GM18517 (cell line): ENCODE measurements around the gene HAND1.

Experiments used
- ATAC-seq: cut with Tn5 transposase; IDR thresholded peaks from one replicate; pipeline ENCODE4 v1.9.1; 2021; ENCODE audit warnings: mild to moderate bottlenecking, moderate library complexity; ENCODE audit not compliant: unreplicated experiment

HAND1 gene

DNA sequence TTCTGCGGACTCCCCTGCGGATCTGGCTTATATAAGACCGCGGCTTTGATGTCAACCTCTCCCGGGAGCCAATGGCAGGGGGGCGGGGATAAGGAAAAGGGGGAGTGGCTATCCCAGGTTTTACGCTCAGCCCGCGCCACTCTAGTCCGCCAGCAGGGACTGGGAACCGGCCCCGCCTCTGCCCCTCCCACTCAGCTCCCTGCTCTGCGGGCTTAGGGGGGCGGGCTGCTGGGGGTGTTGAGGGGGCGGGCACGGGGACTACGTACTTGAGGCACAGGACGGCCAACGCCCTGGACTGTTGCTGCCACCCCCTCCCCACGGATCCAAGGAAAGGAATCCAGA is at the start of gene HAND1:
HAND1 (minus strand) TSS at position 4 of the 342 bp plus-strand sequence. CDS start 219 bp downstream, outside the sequence.
- no peak for ATAC-seq

DNA sequence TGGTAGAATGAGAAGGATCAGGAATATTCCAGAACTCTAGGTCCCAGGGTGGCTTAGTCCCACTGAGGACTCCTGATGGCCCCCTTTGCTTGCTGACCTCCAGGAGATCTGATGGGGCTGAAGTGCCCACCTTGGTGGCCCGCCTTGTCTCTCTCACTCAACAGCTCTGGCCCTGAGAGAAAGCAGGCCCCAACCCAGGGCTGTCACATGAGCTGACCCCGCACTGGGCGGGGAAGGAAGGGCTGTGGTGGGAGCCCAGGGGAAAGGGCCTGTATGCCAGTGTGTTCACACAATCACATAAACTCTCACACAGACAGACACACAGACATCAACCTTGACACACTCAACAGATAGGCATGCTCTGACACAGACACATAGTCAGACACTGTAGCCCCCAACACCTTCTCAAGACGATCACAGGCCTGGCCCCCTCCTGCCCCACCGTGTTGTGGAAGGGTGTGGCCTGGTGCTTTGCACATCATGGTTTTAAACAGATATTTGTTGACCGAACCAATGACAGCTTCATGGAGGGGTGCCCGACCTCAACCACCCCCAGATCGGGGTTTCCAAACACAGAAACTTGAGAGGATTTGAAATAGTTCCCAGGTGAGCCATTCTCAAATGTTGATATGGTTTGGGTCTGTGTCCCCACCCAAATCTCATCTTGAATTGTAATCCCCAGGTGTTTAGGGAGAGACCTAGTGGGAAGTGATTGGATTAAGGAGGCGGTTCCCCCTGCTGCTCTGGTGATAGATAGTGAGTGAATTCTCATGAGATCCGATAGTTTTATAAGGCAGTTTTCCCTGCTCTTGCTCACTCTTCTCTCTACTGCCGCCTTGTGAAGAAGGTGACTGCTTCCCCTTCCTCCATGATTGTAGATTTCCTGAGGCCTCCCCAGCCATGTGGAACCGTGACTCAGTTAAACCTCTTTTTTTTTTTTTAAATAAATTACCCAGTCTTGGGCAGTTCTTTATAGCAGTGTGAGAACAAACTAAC is 48.5 kb upstream of the HAND1 start:
- ATAC-seq, result no peak

DNA sequence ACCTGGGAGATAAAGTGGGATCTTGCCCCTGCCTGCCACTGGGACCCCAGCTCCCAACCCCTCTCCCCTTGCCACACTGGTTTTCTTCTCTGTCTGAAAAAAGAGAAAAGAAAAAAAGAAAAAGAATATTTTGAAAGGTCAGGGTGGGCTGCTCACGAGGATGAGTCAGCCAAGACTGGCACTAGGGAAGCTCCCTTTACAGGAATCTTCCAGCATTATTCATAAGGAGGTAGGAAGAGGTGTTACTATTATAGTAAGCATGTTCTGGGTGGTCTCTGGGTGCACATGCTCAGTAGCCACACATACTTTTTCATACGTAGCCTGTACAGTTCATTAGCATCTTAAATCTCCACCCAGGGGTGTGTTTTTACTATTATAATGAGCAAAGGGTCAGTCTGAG is 46.8 kb upstream of the HAND1 start:
- no peak for ATAC-seq

GRCh38 chr5:154524181-154524580 is 46.2 kb upstream of the HAND1 start:
- no peak for ATAC-seq

DNA sequence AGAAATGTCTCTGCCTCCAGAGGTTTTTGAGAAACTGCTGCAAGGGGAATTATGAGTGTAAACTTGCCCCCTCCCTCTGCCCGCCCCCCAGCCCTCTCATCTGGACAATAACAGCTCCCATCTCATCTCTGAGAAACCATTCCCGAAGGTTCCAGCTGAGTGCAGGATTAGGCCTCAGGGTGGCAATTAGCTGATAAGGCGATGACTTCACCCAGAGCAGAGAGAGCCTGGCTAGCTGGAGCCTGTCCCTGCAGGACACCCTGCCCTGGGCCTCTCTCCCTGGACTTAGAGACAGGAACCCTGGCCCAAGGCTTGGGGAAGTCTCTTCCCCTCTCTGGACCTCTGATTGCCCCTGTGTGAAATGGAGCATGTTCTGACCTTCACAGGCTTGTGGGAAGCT is 45.7 kb upstream of the HAND1 start:
- no peak for ATAC-seq

- no peak for ATAC-seq
Observed at GRCh38 chr5:154523104-154523503, 45.1 kb upstream of the HAND1 start.

GRCh38 chr5:154522284-154522683 is 44.3 kb upstream of the HAND1 start:
- no peak for ATAC-seq

GRCh38 chr5:154521756-154522155 is 43.7 kb upstream of the HAND1 start:
- no peak for ATAC-seq

DNA sequence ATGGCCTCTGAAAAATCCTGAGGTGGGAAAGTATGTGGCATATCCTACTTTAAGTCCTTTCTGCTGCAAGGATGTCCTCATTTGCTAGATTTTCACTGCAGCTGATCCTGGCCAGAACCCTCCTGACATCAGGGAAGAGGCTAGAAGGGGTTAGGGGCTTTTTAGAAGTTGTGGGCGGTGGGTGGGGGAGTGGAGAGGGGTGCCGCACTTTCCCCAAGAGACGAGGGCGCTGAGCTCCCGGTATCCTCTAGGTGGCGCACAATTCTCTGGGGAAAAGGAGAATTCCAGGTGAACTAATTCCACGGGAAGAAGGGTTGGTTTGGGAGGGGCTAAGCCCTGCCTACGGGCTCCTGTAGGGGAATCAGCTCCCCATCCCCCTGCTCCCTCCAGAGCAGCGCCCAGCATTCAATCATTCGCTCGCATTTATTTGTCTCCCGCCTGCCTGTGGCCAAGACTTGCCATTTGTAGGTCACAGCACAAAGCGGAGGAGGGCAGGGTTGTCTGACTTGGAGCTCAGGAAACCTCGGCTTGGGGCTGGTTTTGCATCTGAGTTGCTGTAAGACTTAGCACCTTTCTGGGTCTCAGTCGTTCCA is 42.9 kb upstream of the HAND1 start:
- ATAC-seq, result no peak

- no peak for ATAC-seq
Observed at GRCh38 chr5:154519359-154519758, 41.3 kb upstream of the HAND1 start.

DNA sequence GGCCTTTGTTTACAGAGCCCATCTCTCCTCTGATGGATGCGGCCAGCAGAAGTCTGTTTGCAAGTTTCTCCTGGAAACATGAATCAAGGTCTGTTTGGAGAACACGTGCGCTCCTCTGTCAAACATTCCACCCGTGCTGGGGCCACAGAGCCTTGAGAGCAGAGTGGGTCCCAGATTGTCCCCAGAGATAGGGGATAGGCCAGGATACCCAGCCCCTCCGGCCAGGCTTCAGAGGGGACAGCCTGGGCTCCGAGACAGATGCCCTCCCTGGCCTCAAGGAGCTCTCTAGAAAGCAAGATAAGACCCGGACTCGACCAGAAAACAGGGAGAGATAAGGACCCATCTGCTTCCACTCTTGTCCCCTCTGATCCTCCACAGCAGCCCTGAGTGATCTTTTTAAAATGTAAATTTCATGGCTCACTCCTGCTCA is 40.4 kb upstream of the HAND1 start:
- ATAC-seq, result no peak

DNA sequence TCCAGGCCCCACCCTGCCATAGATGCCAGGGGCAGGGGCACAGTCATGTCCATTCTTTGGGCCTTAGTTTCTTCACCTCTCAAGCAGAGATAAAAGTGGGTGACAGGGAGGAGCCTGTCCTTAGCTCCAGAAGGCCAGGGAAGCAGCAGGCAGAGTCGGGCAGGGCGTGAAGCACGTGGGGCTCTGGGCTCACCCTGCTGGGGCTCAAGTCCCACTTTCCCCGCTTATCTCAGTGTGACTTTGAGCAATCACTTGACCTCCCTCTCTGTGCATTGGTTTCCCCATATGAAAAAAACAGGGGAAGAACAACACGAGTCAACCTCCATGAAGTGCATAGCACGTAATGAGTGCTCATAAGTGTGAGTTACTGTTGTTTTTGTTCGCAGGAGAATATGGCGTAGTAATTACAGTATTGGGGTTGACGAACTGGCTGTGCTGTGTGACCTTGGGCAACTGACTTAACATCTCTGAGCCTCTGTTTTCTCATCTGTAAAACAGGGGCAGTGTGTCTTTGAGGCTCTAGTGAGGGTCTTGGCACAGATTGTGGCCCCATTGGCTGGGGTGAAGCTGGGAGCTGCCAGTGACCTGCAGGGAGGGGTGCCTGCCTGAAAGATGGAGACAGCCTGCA is 39.9 kb upstream of the HAND1 start:
- ATAC-seq, result no peak

DNA sequence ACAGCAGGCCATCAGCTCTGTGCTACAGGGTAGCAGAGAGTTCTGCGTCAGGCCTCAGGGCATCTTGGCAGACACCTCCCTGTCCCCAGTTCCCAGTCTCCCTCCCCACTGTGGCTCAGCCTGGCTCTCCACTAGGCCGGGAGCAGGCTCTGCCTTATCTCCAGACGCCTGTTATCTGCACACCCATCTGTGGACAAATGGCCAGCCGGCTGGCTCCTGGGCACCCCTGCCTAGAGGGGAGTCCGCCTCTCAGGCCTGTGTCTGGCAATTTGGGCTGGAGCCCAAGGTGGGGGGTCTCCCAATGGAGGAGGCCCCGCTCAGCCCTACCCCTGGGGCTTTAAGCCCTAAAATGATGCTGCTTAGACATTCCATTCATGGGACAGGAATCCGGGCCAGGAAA is 39.2 kb upstream of the HAND1 start:
- ATAC-seq, result no peak

GRCh38 chr5:154516475-154516874 is 38.4 kb upstream of the HAND1 start:
- no peak for ATAC-seq

- peak; percentile 71 for ATAC-seq
Observed at GRCh38 chr5:154515488-154515887, 37.5 kb upstream of the HAND1 start.

- no peak for ATAC-seq
Observed at GRCh38 chr5:154514331-154514730, 36.3 kb upstream of the HAND1 start.

GRCh38 chr5:154513669-154514084 is 35.6 kb upstream of the HAND1 start:
- ATAC-seq, result peak; percentile 48

- ATAC-seq, result no peak
Observed at GRCh38 chr5:154511984-154512383, 34.0 kb upstream of the HAND1 start.

DNA sequence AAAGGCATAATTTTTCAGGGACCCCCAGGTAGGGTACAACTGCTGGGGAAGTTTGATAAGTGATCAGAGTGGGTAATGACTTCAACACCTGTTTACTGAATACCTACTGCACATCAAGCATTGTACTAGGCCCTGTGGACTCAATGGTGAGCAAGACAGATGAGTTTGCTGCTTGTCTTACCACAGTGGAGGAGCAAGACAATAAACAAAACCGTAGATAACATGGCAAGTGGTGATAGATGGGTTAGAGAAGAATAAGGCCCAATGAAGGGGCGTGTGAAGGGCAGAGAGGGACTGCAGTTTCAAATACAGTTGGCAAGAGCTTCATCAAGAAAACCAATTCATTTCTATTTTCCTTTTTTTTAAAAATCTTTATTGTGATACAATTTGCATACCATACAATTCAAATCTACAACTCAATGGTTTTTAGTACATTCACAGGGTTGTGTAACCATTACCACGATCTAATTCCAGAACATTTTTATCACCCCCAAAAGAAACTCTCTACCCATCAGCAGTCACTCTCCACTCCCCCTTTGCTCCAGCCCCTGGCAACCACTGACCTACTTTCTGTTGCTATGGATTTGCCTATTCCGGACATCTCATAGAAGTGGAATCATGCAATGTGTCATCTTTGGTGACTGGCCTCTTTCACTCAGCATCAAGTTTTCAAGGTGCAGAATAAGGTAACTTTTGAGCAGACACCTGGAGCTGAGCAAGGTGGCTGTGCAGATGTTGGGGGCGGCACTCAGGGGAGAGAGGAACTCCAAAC is 31.9 kb upstream of the HAND1 start:
- ATAC-seq, result no peak

- no peak for ATAC-seq
Observed at GRCh38 chr5:154508114-154508513, 30.1 kb upstream of the HAND1 start.

DNA sequence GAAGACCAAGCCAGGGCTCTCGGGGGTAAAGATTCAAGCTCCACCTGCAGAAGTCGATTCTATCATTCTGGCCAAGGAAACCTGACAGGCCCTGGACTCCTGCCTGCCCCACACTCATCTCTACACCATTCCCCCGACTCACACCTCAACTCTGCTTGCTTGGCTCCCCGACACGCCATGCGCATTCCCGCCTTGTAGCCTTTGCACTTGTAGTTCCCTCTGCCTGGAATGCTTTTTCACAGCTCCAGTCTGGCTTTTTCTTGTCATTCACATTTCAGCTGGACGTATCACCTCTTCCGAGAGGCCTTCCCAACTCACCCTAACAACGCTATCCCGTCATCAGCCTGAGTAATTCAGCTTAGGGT is 28.7 kb upstream of the HAND1 start:
- ATAC-seq, result no peak
